Forelimb muscle (tissue), 1 donor: ENCODE data around the gene PPP1R9B. TPM values are rescaled to one million over a fixed set of nuclear protein-coding genes. Genes with fewer than 3 reads are reported as not detected.

Experiments
- DNase-seq: peaks from one replicate; pipeline ENCODE4 v3.0.0-alpha.2; 2013; ENCODE audit warnings: low read depth
- polyA plus RNA-seq: library from polyadenylated mRNA; unstranded; fragments of 120-200 nt; gene quantifications from one replicate; pipeline ENCODE4 v1.2.1, GENCODE V29; 2013; ENCODE audit not compliant: insufficient read length

The PPP1R9B gene
- polyA plus RNA-seq, 1 donor = 40.7 TPM

- no peak for DNase-seq
Observed at GRCh38 chr17:50187751-50188530, 37.5 kb upstream of the PPP1R9B start.

- no peak for DNase-seq
Observed at GRCh38 chr17:50187394-50187725, 36.9 kb upstream of the PPP1R9B start.

- DNase-seq = no peak
Observed at GRCh38 chr17:50186661-50187393, 36.4 kb upstream of the PPP1R9B start.

DNA sequence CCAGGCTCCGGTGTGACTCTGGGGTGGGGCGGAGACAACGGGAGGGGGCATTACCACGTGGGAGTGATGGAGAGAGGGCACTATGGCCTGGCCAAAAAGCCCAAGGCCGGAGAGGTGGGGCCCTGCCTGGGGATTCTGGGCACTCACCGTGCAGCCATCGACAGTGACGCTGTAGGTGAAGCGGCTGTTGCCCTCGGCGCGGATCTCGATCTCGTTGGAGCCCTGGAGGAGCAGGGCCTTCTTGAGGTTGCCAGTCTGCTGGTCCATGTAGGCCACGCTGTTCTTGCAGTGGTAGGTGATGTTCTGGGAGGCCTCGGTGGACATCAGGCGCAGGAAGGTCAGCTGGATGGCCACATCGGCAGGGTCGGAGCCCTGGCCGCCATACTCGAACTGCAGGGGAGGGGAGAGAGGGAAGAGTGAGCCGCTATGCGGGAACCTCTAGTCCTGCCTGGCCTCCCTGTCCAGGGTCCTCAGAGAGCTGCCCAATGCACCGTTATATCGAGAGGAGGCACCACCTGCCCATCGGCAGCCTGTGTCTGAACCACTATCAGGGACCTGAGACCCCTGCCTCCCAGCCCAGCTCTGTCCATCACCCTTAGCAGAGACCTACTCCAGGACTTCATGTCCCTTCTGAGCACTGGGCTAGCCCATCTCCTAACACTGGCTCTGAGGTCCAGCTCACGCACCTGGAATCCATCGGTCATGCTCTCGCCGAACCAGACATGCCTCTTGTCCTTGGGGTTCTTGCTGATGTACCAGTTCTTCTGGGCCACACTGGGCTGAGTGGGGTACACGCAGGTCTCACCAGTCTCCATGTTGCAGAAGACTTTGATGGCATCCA is 35.4 kb upstream of the PPP1R9B start:
- no peak for DNase-seq

DNA sequence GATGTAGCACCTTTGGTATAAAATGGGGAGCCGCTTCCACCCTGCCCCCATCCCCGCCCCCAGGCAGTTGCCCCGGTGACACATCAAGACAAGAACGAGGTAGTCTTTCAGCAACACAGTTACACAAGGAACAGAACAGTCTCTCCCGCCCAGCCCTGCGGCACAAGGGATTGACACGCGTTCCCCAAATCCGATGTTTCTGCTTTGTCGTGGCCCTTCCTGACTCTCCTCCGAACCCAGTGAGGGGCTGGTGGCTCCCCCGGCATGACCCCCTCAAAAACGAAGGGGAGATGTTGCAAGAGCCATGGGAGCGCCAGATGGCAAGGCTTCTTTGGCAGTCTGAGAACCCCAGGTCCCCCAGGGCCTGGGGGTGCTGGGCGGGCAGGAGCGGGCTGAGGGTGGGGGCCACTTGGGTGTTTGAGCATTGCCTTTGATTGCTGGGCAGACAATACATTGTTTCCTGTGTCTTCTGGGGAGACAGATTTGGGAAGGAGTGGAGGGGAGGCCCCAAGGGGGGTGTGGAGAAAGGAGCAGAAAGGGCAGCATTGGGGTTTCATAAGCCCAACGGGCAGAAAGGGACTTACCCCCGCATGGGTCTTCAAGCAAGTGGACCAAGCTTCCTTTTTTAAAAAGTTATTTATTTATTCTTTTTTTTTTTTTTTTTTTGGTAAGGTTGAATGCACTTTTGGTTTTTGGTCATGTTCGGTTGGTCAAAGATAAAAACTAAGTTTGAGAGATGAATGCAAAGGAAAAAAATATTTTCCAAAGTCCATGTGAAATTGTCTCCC is 34.3 kb upstream of the PPP1R9B start:
- DNase-seq = no peak

DNA sequence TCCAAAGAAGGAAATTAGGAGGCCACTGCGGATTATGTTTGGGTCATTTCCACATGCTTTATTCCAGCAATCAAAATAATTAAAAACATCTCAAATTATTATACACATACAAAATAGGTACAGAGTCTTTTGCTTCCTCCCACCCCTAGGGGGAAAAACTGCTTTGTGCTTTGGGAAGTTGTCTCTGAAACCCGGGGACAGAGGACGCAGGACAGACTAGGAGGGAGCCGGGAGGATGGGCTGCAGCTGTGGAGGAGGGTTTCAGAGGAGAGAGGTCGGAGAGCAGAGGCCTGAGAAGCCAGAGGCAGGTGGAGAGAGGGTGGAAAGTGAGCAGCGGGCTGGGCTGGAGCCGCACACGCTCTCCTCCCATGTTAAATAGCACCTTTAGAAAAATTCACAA is 33.6 kb upstream of the PPP1R9B start:
- no peak for DNase-seq

GRCh38 chr17:50183421-50183994 is 33.0 kb upstream of the PPP1R9B start:
- no peak for DNase-seq

GRCh38 chr17:50182783-50183420 is 32.4 kb upstream of the PPP1R9B start:
- no peak for DNase-seq

DNA sequence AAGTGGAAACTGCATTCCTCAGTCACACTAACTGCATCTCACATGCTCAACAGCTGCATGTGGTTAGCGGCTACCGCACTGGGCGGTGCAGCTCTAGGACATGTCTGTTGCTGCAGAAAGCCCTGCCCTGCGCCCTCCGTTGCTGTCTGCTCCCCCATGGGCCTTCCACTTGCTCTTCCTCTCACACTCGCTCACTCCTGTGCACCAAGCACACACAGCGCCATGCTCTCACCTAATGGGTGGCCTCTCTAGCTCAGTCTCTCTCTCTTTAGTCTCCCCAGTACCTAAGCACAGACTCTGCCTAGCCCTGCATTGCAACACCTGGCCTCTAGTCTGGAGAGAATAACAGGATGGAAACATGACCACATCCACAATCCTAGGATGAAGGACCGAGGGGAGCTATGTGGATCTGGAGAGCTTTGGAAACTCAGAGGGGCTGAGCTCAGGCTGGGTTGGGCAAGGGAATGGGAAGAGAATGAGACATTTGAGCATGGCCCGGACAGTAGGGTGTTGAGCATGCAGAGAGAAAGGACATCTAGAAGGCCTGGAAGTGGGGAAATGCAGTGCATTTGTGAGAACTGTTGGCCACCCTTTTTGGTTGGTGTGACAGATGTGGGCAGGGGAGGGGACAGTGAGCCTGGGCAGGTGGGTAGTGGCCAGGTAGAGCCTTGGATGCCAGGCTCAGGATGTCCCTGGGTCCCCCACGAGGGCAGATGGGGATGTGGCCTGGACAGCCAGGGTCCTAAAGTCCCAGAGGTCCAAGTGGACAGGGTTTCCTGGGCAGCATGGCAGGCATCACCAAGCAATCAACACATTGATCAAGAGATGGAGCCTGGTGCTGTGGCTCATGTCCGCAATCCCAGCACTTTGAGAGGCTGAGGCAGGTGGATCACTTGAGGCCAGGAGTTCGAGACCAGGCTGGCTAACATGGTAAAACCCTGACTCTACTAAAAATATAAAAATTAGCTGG is 31.4 kb upstream of the PPP1R9B start:
- DNase-seq = no peak

GRCh38 chr17:50181144-50181543 is 30.7 kb upstream of the PPP1R9B start:
- no peak for DNase-seq

GRCh38 chr17:50180620-50181019 is 30.1 kb upstream of the PPP1R9B start:
- no peak for DNase-seq

GRCh38 chr17:50180111-50180510 is 29.6 kb upstream of the PPP1R9B start:
- DNase-seq = no peak

DNA sequence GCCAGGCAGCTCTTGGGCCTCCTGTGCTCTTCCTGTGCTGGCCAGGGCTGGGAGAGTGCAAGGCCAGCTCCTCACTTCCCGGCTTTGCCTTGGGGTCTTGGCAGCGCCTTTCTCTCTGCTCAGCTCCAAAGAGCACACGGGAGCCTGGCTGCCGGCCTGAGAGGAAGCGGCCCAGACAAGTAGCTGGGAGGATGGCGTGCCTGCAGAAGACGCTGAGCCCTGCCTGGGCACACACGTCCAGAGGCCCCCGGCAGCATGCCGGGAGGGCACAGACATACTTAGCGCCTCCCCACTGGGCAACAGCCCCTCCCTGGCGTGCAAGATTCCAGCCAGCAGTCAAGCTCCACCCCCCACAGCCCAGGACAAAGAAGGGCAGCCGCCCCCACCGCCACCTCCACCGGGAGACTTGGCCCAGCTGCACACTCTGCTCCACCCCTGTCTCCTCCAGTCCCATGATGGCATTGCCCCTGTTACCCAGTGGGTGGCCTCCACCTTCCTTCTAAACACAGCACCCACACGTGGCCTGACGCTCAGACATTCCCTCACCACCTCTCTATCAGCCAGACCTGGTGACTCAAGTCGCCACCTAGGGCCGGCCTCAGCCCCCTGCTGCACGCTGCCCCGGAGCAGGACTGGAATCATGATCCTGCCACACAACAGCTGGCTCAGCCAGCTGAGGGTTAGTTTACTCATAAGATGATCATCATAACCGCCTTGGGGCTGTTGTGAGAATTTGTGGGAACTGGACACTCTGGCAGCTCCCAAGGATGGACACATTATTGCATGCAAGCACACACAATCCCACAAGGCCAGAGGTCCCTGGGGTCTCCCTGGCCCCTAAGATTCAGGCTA is 27.7 kb upstream of the PPP1R9B start:
- no peak for DNase-seq

- no peak for DNase-seq
Observed at GRCh38 chr17:50177476-50177875, 27.0 kb upstream of the PPP1R9B start.

- no peak for DNase-seq
Observed at GRCh38 chr17:50176559-50177357, 26.3 kb upstream of the PPP1R9B start.

- no peak for DNase-seq
Observed at GRCh38 chr17:50175035-50175807, 24.7 kb upstream of the PPP1R9B start.

DNA sequence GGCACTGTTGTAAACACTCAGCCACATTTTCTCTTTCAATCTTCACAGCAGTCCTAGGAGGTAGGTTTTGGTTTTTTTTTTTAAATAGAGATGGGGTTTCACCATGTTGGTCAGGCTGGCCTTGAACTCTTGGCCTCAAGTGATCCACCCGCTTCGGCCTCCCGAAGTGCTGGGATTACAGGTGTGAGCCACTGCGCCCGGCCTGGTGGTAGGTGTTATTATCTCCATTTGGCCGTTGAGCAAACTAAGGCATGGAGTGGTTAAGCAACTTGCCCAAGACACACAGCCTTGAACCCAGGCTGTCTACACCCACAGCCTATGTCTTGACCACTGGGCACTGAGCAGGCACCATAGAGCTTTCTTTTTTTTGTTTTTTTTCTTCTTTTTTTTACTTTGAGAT is 24.0 kb upstream of the PPP1R9B start:
- DNase-seq = no peak
